Measurements from ENCODE around the gene CDPF1. TPM values are rescaled to one million over a fixed set of nuclear protein-coding genes. Genes with fewer than 3 reads are reported as not detected.
A peak's percentile ranks its signal among the peaks of the same experiment; 100 is the strongest.

The CDPF1 gene
- polyA plus RNA-seq, 1 donor from 2014 or later = 32.7 TPM

DNA sequence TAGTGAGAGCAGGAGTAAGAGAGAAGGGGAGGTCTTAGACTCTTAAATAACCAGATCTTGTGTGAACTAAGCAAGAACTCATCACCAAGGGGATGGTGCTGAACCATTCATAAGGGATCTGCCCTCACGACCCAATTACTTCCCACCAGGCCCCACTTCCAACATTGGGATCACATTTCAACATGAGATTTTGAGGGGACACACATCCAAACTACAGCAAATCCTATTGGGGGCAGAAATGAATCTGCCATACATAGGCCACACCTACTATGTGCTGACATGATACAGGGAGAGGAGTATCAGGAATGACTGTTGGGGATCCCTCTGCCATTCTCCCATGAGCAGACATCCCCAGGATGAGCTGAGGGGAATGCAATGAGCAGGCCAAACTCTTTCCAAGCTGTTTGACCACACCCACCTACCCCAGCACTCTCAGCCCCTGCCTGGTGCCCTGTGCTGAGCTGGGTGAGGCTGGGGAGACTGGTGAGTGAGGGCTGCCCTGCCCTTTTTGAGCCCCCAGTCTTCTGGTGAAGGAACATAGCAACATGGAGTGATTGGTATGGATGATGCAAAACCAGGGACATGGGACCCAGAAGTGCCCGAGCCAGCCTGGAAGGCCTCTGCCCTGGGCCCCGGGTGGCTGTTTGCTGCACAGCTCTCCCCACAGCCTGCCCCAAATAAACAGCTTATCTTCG is 45.3 kb upstream of the CDPF1 start:
- TF ChIP-seq POLR2AphosphoS5 (IDR thresholded peaks at IDR 0.05) (no peak), EP300 (conservative IDR thresholded peaks at IDR 0.05; ENCODE audit: poor library complexity, severe bottlenecking) (no peak), TAF1 (IDR thresholded peaks at IDR 0.05; ENCODE audit: low read depth) (no peak), SMC3 (conservative IDR thresholded peaks at IDR 0.05; ENCODE audit: poor library complexity) (no peak), EZH2 (IDR thresholded peaks at IDR 0.05; ENCODE audit: borderline replicate concordance, insufficient read depth, low read length, poor library complexity, severe bottlenecking) (no peak), MXI1 (conservative IDR thresholded peaks at IDR 0.05; ENCODE audit: poor library complexity, severe bottlenecking) (no peak), RAD21 (conservative IDR thresholded peaks at IDR 0.05) (no peak)
- TF ChIP-seq, protein P1, sequence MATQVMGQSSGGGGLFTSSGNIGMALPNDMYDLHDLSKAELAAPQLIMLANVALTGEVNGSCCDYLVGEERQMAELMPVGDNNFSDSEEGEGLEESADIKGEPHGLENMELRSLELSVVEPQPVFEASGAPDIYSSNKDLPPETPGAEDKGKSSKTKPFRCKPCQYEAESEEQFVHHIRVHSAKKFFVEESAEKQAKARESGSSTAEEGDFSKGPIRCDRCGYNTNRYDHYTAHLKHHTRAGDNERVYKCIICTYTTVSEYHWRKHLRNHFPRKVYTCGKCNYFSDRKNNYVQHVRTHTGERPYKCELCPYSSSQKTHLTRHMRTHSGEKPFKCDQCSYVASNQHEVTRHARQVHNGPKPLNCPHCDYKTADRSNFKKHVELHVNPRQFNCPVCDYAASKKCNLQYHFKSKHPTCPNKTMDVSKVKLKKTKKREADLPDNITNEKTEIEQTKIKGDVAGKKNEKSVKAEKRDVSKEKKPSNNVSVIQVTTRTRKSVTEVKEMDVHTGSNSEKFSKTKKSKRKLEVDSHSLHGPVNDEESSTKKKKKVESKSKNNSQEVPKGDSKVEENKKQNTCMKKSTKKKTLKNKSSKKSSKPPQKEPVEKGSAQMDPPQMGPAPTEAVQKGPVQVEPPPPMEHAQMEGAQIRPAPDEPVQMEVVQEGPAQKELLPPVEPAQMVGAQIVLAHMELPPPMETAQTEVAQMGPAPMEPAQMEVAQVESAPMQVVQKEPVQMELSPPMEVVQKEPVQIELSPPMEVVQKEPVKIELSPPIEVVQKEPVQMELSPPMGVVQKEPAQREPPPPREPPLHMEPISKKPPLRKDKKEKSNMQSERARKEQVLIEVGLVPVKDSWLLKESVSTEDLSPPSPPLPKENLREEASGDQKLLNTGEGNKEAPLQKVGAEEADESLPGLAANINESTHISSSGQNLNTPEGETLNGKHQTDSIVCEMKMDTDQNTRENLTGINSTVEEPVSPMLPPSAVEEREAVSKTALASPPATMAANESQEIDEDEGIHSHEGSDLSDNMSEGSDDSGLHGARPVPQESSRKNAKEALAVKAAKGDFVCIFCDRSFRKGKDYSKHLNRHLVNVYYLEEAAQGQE (IDR thresholded peaks at IDR 0.05; ENCODE audit: borderline replicate concordance) = no peak
- TF ChIP-seq, protein P2, sequence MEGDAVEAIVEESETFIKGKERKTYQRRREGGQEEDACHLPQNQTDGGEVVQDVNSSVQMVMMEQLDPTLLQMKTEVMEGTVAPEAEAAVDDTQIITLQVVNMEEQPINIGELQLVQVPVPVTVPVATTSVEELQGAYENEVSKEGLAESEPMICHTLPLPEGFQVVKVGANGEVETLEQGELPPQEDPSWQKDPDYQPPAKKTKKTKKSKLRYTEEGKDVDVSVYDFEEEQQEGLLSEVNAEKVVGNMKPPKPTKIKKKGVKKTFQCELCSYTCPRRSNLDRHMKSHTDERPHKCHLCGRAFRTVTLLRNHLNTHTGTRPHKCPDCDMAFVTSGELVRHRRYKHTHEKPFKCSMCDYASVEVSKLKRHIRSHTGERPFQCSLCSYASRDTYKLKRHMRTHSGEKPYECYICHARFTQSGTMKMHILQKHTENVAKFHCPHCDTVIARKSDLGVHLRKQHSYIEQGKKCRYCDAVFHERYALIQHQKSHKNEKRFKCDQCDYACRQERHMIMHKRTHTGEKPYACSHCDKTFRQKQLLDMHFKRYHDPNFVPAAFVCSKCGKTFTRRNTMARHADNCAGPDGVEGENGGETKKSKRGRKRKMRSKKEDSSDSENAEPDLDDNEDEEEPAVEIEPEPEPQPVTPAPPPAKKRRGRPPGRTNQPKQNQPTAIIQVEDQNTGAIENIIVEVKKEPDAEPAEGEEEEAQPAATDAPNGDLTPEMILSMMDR (IDR thresholded peaks at IDR 0.05; ENCODE audit: poor library complexity, severe bottlenecking) = no peak
- Histone ChIP-seq H3K4me2 (ENCODE audit: low read length) (no peak overlapping the region), H3K79me2 (replicated peaks; ENCODE audit: insufficient read depth, low read length) (peaks cover 3% of the 10 kb centered on the region), H3K4me3 (ENCODE audit: low read length) (peak overlapping the region; percentile 81), H3K9me2 (ENCODE audit: insufficient read depth, low read length) (no peaks in the 10 kb centered on the region), H3K27ac (ENCODE audit: low read length) (no peak overlapping the region), H2AFZ (ENCODE audit: low read depth, low read length) (no peak overlapping the region), H3F3A (ENCODE audit: insufficient read depth, low read length, poor library complexity, severe bottlenecking) (no peaks in the 10 kb centered on the region), H4K20me1 (ENCODE audit: insufficient read depth) (no peaks in the 10 kb centered on the region), H3K9me3 (ENCODE audit: low read length) (no peaks in the 10 kb centered on the region), H3K27me3 (ENCODE audit: insufficient read depth, low read depth, low read length) (no peaks in the 10 kb centered on the region), H3K9ac (ENCODE audit: low read length) (peak overlapping the region; percentile 69), H3K36me3 (ENCODE audit: insufficient read depth, low read length) (no peaks in the 10 kb centered on the region)

DNA sequence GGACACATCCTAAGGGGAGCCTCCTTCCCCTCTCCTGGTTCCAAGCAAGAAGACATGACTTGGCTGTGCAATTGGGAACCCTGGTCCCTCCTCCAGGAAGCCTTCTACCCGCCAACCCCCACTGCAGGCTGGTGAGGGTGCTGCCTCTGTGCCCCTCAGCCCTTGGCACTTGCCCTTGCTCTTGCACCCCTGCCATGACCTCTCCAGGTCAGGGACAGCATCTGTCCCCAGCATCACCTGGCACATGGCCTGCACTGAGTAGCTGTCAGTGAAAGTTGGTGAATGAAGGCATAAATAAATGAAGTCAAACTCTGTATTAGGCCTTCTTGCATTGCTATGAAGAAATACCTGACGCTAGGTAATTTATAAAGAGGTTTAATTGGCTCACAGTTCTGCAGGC is 44.7 kb upstream of the CDPF1 start:
- no peak overlapping the region for H3K27ac ChIP-seq (ENCODE audit: low read length)
- H3K9me2 ChIP-seq (ENCODE audit: insufficient read depth, low read length) = no peaks in the 10 kb centered on the region
- no peaks in the 10 kb centered on the region for H3K27me3 ChIP-seq (ENCODE audit: insufficient read depth, low read depth, low read length)
- TF ChIP-seq, protein P2 (IDR thresholded peaks at IDR 0.05; ENCODE audit: poor library complexity, severe bottlenecking) = no peak
- no peak for TF ChIP-seq SMC3 (conservative IDR thresholded peaks at IDR 0.05; ENCODE audit: poor library complexity)
- no peak for TF ChIP-seq TAF1 (IDR thresholded peaks at IDR 0.05; ENCODE audit: low read depth)
- TF ChIP-seq EP300 (conservative IDR thresholded peaks at IDR 0.05; ENCODE audit: poor library complexity, severe bottlenecking) = no peak
- no peak for TF ChIP-seq RAD21 (conservative IDR thresholded peaks at IDR 0.05)
- TF ChIP-seq, protein P1 (IDR thresholded peaks at IDR 0.05; ENCODE audit: borderline replicate concordance) = no peak
- no peak for TF ChIP-seq MXI1 (conservative IDR thresholded peaks at IDR 0.05; ENCODE audit: poor library complexity, severe bottlenecking)
- TF ChIP-seq EZH2 (IDR thresholded peaks at IDR 0.05; ENCODE audit: borderline replicate concordance, insufficient read depth, low read length, poor library complexity, severe bottlenecking) = no peak
- no peak for TF ChIP-seq POLR2AphosphoS5 (IDR thresholded peaks at IDR 0.05)
- no peaks in the 10 kb centered on the region for H3K9me3 ChIP-seq (ENCODE audit: low read length)
- H3K4me2 ChIP-seq (ENCODE audit: low read length) = no peak overlapping the region
- H3K4me3 ChIP-seq (ENCODE audit: low read length) = no peak overlapping the region
- no peaks in the 10 kb centered on the region for H3F3A ChIP-seq (ENCODE audit: insufficient read depth, low read length, poor library complexity, severe bottlenecking)
- peaks cover 3% of the 10 kb centered on the region for H3K79me2 ChIP-seq (replicated peaks; ENCODE audit: insufficient read depth, low read length)
- H2AFZ ChIP-seq (ENCODE audit: low read depth, low read length) = no peak overlapping the region
- H3K9ac ChIP-seq (ENCODE audit: low read length) = no peak overlapping the region
- no peaks in the 10 kb centered on the region for H4K20me1 ChIP-seq (ENCODE audit: insufficient read depth)
- H3K36me3 ChIP-seq (ENCODE audit: insufficient read depth, low read length) = no peaks in the 10 kb centered on the region
